ENCODE measurements around the gene AQP12B.

Gene AQP12B

GRCh38 chr2:240717681-240718581 is 35.2 kb upstream of the AQP12B start:
- DNase-seq: no peak

- DNase-seq: no peak
Observed at GRCh38 chr2:240717181-240717641, 34.5 kb upstream of the AQP12B start.

- DNase-seq: no peak
Observed at GRCh38 chr2:240716130-240716798, 33.6 kb upstream of the AQP12B start.

GRCh38 chr2:240714747-240715725 is 32.4 kb upstream of the AQP12B start:
- DNase-seq: peak; percentile 27

GRCh38 chr2:240713928-240714746 is 31.5 kb upstream of the AQP12B start:
- no peak for DNase-seq

GRCh38 chr2:240713071-240713927 is 30.6 kb upstream of the AQP12B start:
- DNase-seq: no peak

- DNase-seq: no peak
Observed at GRCh38 chr2:240712121-240712520, 29.4 kb upstream of the AQP12B start.

GRCh38 chr2:240711701-240712100 is 29.0 kb upstream of the AQP12B start:
- no peak for DNase-seq

GRCh38 chr2:240711296-240711695 is 28.6 kb upstream of the AQP12B start:
- DNase-seq: no peak

GRCh38 chr2:240708457-240708856 is 25.8 kb upstream of the AQP12B start:
- DNase-seq: no peak

GRCh38 chr2:240707821-240708220 is 25.1 kb upstream of the AQP12B start:
- DNase-seq: no peak

GRCh38 chr2:240707043-240707756 is 24.5 kb upstream of the AQP12B start:
- DNase-seq: no peak

GRCh38 chr2:240705204-240705791 is 22.6 kb upstream of the AQP12B start:
- no peak for DNase-seq

GRCh38 chr2:240704651-240705050 is 22.0 kb upstream of the AQP12B start:
- no peak for DNase-seq

GRCh38 chr2:240703417-240704341 is 21.0 kb upstream of the AQP12B start:
- DNase-seq: no peak

GRCh38 chr2:240702640-240703011 is 19.9 kb upstream of the AQP12B start:
- DNase-seq: no peak

GRCh38 chr2:240701736-240702639 is 19.3 kb upstream of the AQP12B start:
- no peak for DNase-seq

Data from NCI-H2029 (cell line).